Activated CD8-positive, alpha-beta T cell treated with anti-CD3 and anti-CD28 coated beads for 36 hours (primary cell): ENCODE data around the gene RANBP10. TPM values are rescaled to one million over a fixed set of nuclear protein-coding genes. Genes with fewer than 3 reads are reported as not detected.

Experiments used
- ATAC-seq: fragments of 200-7000 bp; cut with Tn5 transposase; one replicate; pipeline ENCODE4 v1.10.0; 2021; ENCODE audit warnings: mild to moderate bottlenecking, moderate library complexity
- CTCF ChIA-PET: fragments of 350-600 bp; sonication (Branson Sonifier 250); formaldehyde crosslinking; loops from one replicate; lab custom pipeline; 2021; ENCODE audit warnings: antibody characterized with exemption; lab: Charles Lee
- POLR2A ChIA-PET: fragments of 350-600 bp; sonication (Branson Sonifier 250); formaldehyde crosslinking; loops from one replicate; lab custom pipeline; 2021; ENCODE audit warnings: antibody characterized with exemption; lab: Charles Lee
- DNase-seq: peaks from one replicate; pipeline ENCODE4 v3.0.0-alpha.2; 2020
- H3K27ac Mint-ChIP-seq: one replicate; pipeline ENCODE4 v1.8.0; 2021; ENCODE audit warnings: mild to moderate bottlenecking, mixed read lengths
- H3K27me3 Mint-ChIP-seq: one replicate; pipeline ENCODE4 v1.8.0; 2021; ENCODE audit warnings: mixed read lengths
- H3K36me3 Mint-ChIP-seq: one replicate; pipeline ENCODE4 v1.8.0; 2021; ENCODE audit warnings: low read depth, mixed read lengths
- H3K4me1 Mint-ChIP-seq: one replicate; pipeline ENCODE4 v1.8.0; 2021; ENCODE audit warnings: low read depth, mixed read lengths
- H3K4me3 Mint-ChIP-seq: one replicate; pipeline ENCODE4 v1.8.0; 2021; ENCODE audit warnings: mild to moderate bottlenecking, moderate library complexity, mixed read lengths
- H3K9me3 Mint-ChIP-seq: one replicate; pipeline ENCODE4 v1.8.0; 2021; ENCODE audit warnings: mixed read lengths
- intact Hi-C: fragments of 100-400 bp; cut with micrococcal nuclease; formaldehyde crosslinking; loops from one replicate; pipeline ENCODE4 v1.10.0; 2022
- total RNA-seq, 2 experiments: library from RNA; stranded (reverse); gene quantifications; one replicate each; pipeline ENCODE4 v1.2.3, GENCODE V29; 2021
- TF ChIP-seq, protein P1 (sequence below): fragments of 200-600 bp; IDR thresholded peaks from one replicate; pipeline ENCODE4 v1.8.0; 2022; ENCODE audit warnings: antibody characterized with exemption, mild to moderate bottlenecking

Gene RANBP10
- total RNA-seq, 2 experiments from 2014 or later, result 15.9 to 18.9 TPM

DNA sequence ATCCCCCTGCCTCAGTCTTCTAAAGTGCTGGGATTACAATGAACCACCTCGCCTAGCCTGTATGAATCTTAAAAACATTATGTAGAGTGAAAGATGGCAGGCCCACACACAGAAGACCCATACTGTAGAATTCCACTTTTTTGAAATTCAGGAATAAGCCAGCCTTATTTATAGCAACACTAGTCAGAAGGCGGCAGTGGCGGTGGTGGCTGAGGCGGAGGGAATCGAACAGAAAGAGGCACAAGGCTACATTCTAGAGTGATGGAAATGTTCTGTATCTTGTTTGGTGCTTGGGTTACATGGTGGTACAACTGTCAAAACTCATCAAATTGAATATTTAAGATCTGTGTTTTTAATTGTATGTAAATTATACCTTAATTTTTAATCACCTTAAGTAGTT lies 98.6 kb downstream of the RANBP10 start:
- CTCF ChIA-PET, result no interaction called here
- H3K4me3 Mint-ChIP-seq, result no peak overlapping the region
- no peaks in the 10 kb centered on the region for H3K9me3 Mint-ChIP-seq
- no peak overlapping the region for H3K27ac Mint-ChIP-seq
- H3K27me3 Mint-ChIP-seq, result no peaks in the 10 kb centered on the region
- DNase-seq, result no peak
- POLR2A ChIA-PET, result no interaction called here
- peaks cover 2% of the 10 kb centered on the region for H3K36me3 Mint-ChIP-seq
- H3K4me1 Mint-ChIP-seq, result peaks cover 11% of the 10 kb centered on the region
- TF ChIP-seq, protein P1, sequence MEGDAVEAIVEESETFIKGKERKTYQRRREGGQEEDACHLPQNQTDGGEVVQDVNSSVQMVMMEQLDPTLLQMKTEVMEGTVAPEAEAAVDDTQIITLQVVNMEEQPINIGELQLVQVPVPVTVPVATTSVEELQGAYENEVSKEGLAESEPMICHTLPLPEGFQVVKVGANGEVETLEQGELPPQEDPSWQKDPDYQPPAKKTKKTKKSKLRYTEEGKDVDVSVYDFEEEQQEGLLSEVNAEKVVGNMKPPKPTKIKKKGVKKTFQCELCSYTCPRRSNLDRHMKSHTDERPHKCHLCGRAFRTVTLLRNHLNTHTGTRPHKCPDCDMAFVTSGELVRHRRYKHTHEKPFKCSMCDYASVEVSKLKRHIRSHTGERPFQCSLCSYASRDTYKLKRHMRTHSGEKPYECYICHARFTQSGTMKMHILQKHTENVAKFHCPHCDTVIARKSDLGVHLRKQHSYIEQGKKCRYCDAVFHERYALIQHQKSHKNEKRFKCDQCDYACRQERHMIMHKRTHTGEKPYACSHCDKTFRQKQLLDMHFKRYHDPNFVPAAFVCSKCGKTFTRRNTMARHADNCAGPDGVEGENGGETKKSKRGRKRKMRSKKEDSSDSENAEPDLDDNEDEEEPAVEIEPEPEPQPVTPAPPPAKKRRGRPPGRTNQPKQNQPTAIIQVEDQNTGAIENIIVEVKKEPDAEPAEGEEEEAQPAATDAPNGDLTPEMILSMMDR, result no peak
- no peak for ATAC-seq
- intact Hi-C loops, result no loop called here

DNA sequence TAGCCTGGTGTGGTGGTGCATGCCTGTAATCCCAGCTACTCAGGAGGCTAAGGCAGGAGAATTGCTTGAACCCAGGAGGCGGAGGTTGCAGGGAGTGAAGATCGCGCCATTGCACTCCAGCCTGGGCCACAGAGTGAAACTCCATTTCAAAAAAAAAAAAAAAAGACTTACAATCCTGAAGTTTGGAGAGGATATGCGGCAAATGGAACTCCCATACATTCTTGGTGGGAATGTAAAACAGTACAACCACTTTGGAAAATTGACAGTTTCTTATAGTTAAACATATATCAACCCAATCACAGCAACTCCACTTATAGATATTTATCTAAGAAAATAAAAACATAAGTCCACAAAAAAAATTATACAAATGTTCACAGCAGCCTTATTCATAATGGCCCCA lies 99.2 kb downstream of the RANBP10 start:
- no peak overlapping the region for H3K27ac Mint-ChIP-seq
- CTCF ChIA-PET, result interaction anchor here (0.9 kb wide), 1 partner anchor 109 kb away, joined by 3 read pairs; no protein-coding TSS in a partner anchor

DNA sequence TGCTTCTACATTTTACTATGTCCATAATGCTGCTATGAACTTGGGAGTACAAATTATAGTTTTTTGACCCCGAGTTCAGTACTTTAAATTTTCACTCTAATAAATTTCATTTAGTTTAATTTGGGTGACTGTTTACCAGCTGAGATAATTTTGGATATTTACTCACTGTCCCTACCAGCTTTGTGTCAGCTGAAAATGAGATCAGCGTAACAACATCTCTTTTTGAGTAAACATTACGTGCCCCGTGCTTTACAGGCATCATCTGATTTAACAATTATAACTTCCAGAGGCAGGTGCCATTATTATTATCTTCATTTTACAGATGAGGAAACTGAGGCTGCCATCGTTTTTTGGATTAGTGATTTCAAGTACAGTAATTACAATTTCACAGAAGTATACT lies 102.2 kb downstream of the RANBP10 start:
- H3K9me3 Mint-ChIP-seq, result no peaks in the 10 kb centered on the region
- peak overlapping the region; percentile 79 for H3K27ac Mint-ChIP-seq
- CTCF ChIA-PET, result interaction anchor here (1.4 to 2.0 kb wide), 3 partner anchors 112 to 183 kb away, joined by 4 to 5 read pairs (median 5); no protein-coding TSS in a partner anchor
- intact Hi-C loops, result no loop called here
- H3K36me3 Mint-ChIP-seq, result peaks cover 3% of the 10 kb centered on the region
- POLR2A ChIA-PET, result no interaction called here
- peaks cover 13% of the 10 kb centered on the region for H3K4me1 Mint-ChIP-seq
- TF ChIP-seq, protein P1, result no peak
- H3K4me3 Mint-ChIP-seq, result no peak overlapping the region
- no peak for ATAC-seq
- DNase-seq, result no peak
- H3K27me3 Mint-ChIP-seq, result no peaks in the 10 kb centered on the region

More for the DNA sequence above, 99.2 kb downstream of the RANBP10 start:
- ATAC-seq (no peak), DNase-seq (no peak)
- POLR2A ChIA-PET, result no interaction called here
- H3K36me3 Mint-ChIP-seq, result peaks cover 2% of the 10 kb centered on the region
- no peaks in the 10 kb centered on the region for H3K27me3 Mint-ChIP-seq
- H3K4me1 Mint-ChIP-seq, result peaks cover 11% of the 10 kb centered on the region
- H3K4me3 Mint-ChIP-seq, result no peak overlapping the region
- intact Hi-C loops, result no loop called here
- TF ChIP-seq, protein P1, result no peak
- H3K9me3 Mint-ChIP-seq, result no peaks in the 10 kb centered on the region

DNA sequence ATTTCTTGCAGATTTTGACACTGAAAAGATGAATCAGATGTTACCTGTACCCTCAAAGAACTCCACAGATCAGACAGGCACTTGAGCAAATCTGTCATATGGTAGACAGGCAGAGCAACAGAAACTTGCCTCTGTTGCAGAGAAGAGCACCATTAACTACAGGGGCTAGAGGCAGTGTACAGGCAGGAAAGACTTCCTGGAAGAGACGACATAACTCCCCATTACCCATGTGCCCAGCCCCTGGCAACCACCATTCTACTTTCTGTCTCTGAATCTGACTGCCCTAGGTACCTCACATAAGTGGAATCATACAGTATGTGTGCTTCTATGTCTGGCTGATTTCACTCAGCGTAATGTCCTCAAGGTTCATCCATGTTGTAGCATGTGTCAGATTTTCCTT lies 102.7 kb downstream of the RANBP10 start:
- no peaks in the 10 kb centered on the region for H3K9me3 Mint-ChIP-seq
- peaks cover 13% of the 10 kb centered on the region for H3K4me1 Mint-ChIP-seq
- no peak overlapping the region for H3K4me3 Mint-ChIP-seq
- H3K27ac Mint-ChIP-seq, result peak overlapping the region; percentile 79
- DNase-seq (peak; percentile 42), ATAC-seq (peak; percentile 92)
- POLR2A ChIA-PET, result no interaction called here
- TF ChIP-seq, protein P1, result no peak
- H3K27me3 Mint-ChIP-seq, result no peaks in the 10 kb centered on the region
- intact Hi-C loops, result no loop called here
- H3K36me3 Mint-ChIP-seq, result peaks cover 4% of the 10 kb centered on the region
- CTCF ChIA-PET, result interaction anchor here (1.4 to 2.0 kb wide), 3 partner anchors 113 to 182 kb away, joined by 4 to 5 read pairs (median 5); no protein-coding TSS in a partner anchor

DNA sequence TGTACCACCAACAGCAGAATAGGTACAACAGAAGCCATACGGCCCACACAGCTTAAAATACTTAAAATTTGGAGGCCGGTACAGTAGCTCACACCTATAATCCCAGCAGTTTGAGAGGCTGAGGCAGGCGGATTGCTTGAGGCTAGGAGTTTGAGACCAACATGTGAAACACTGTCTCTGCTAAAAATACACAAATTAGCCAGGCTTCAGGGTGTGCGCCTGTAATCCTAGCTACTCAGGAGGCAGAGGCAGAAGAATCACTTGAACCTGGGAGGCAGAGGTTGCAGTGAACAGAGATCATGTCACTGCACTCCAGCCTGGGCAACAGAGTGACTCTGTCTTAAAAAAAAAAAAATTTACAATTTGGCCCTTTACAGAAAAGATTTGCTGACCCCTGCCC lies 104.2 kb downstream of the RANBP10 start:
- Mint-ChIP-seq H3K4me1 (peaks cover 13% of the 10 kb centered on the region), H3K36me3 (peaks cover 4% of the 10 kb centered on the region), H3K9me3 (no peaks in the 10 kb centered on the region), H3K27me3 (no peaks in the 10 kb centered on the region), H3K27ac (no peak overlapping the region), H3K4me3 (no peak overlapping the region)
- intact Hi-C loops, result no loop called here
- POLR2A ChIA-PET, result no interaction called here
- DNase-seq, result no peak
- no peak for ATAC-seq
- TF ChIP-seq, protein P1, result no peak
- CTCF ChIA-PET, result interaction anchor here (0.7 to 1.1 kb wide), 3 partner anchors 115 to 181 kb away, joined by 3 to 4 read pairs (median 3); no protein-coding TSS in a partner anchor
